ENCODE results near the gene VSX2.

The VSX2 gene

GRCh38 chr14:74238974-74239847, at the start of gene VSX2:
TSS of gene VSX2 (plus strand) at chr14:74239449. CDS start at chr14:74239562, 113 bp downstream.
- Mint-ChIP-seq H3K27me3 (peaks cover 76% of the 10 kb centered on the region), H3K4me3 (no peak within 1 kb of the TSS), H3K9me3 (no peaks in the 10 kb centered on the region), H3K36me3 (ENCODE audit: low read depth) (no peaks in the 10 kb centered on the region), H3K4me1 (ENCODE audit: low read depth) (peaks cover 24% of the 10 kb centered on the region), H3K27ac (no peak within 1 kb of the TSS)

- H3K27ac Mint-ChIP-seq, result no peak overlapping the region
- no peak overlapping the region for H3K4me3 Mint-ChIP-seq
- H3K27me3 Mint-ChIP-seq, result no peaks in the 10 kb centered on the region
- H3K4me1 Mint-ChIP-seq (ENCODE audit: low read depth), result no peaks in the 10 kb centered on the region
- peaks cover 11% of the 10 kb centered on the region for H3K36me3 Mint-ChIP-seq (ENCODE audit: low read depth)
- H3K9me3 Mint-ChIP-seq, result no peaks in the 10 kb centered on the region
Measured at GRCh38 chr14:74190927-74191575, 48.2 kb upstream of the VSX2 start.

- H3K4me1 Mint-ChIP-seq (ENCODE audit: low read depth), result peaks cover 3% of the 10 kb centered on the region
- H3K27ac Mint-ChIP-seq, result no peak overlapping the region
- H3K27me3 Mint-ChIP-seq, result no peaks in the 10 kb centered on the region
- H3K36me3 Mint-ChIP-seq (ENCODE audit: low read depth), result peaks cover 19% of the 10 kb centered on the region
- no peak overlapping the region for H3K4me3 Mint-ChIP-seq
- H3K9me3 Mint-ChIP-seq, result no peaks in the 10 kb centered on the region
Measured at GRCh38 chr14:74194506-74195274, 44.6 kb upstream of the VSX2 start.

- no peaks in the 10 kb centered on the region for H3K9me3 Mint-ChIP-seq
- peaks cover 20% of the 10 kb centered on the region for H3K36me3 Mint-ChIP-seq (ENCODE audit: low read depth)
- H3K27ac Mint-ChIP-seq, result no peak overlapping the region
- H3K27me3 Mint-ChIP-seq, result no peaks in the 10 kb centered on the region
- H3K4me1 Mint-ChIP-seq (ENCODE audit: low read depth), result peaks cover 3% of the 10 kb centered on the region
- no peak overlapping the region for H3K4me3 Mint-ChIP-seq
Measured at GRCh38 chr14:74195623-74196022, 43.6 kb upstream of the VSX2 start.

- peaks cover 13% of the 10 kb centered on the region for H3K36me3 Mint-ChIP-seq (ENCODE audit: low read depth)
- no peak overlapping the region for H3K4me3 Mint-ChIP-seq
- no peaks in the 10 kb centered on the region for H3K9me3 Mint-ChIP-seq
- H3K27ac Mint-ChIP-seq, result no peak overlapping the region
- peaks cover 3% of the 10 kb centered on the region for H3K4me1 Mint-ChIP-seq (ENCODE audit: low read depth)
- H3K27me3 Mint-ChIP-seq, result no peaks in the 10 kb centered on the region
Measured at GRCh38 chr14:74198441-74199234, 40.6 kb upstream of the VSX2 start.

GRCh38 chr14:74202113-74202512, 37.1 kb upstream of the VSX2 start:
- Mint-ChIP-seq H3K4me3 (no peak overlapping the region), H3K4me1 (ENCODE audit: low read depth) (peaks cover 3% of the 10 kb centered on the region), H3K27me3 (no peaks in the 10 kb centered on the region), H3K36me3 (ENCODE audit: low read depth) (peaks cover 13% of the 10 kb centered on the region), H3K9me3 (no peaks in the 10 kb centered on the region), H3K27ac (no peak overlapping the region)

- Mint-ChIP-seq H3K4me3 (no peak overlapping the region), H3K27me3 (no peaks in the 10 kb centered on the region), H3K27ac (no peak overlapping the region), H3K4me1 (ENCODE audit: low read depth) (peaks cover 3% of the 10 kb centered on the region), H3K36me3 (ENCODE audit: low read depth) (peaks cover 13% of the 10 kb centered on the region), H3K9me3 (no peaks in the 10 kb centered on the region)
Measured at GRCh38 chr14:74203639-74204038, 35.6 kb upstream of the VSX2 start.

GRCh38 chr14:74204491-74204890, 34.8 kb upstream of the VSX2 start:
- peaks cover 8% of the 10 kb centered on the region for H3K27me3 Mint-ChIP-seq
- no peak overlapping the region for H3K4me3 Mint-ChIP-seq
- H3K4me1 Mint-ChIP-seq (ENCODE audit: low read depth), result no peaks in the 10 kb centered on the region
- H3K36me3 Mint-ChIP-seq (ENCODE audit: low read depth), result peaks cover 5% of the 10 kb centered on the region
- no peaks in the 10 kb centered on the region for H3K9me3 Mint-ChIP-seq
- no peak overlapping the region for H3K27ac Mint-ChIP-seq

- Mint-ChIP-seq H3K27me3 (peaks cover 8% of the 10 kb centered on the region), H3K9me3 (no peaks in the 10 kb centered on the region), H3K36me3 (ENCODE audit: low read depth) (no peaks in the 10 kb centered on the region), H3K4me1 (ENCODE audit: low read depth) (no peaks in the 10 kb centered on the region), H3K27ac (no peak overlapping the region), H3K4me3 (no peak overlapping the region)
Measured at GRCh38 chr14:74205882-74206281, 33.4 kb upstream of the VSX2 start.

GRCh38 chr14:74207943-74208342, 31.3 kb upstream of the VSX2 start:
- H3K27me3 Mint-ChIP-seq, result peaks cover 8% of the 10 kb centered on the region
- H3K4me1 Mint-ChIP-seq (ENCODE audit: low read depth), result no peaks in the 10 kb centered on the region

GRCh38 chr14:74208642-74209041, 30.6 kb upstream of the VSX2 start:
- Mint-ChIP-seq H3K4me1 (ENCODE audit: low read depth) (no peaks in the 10 kb centered on the region), H3K27me3 (peaks cover 8% of the 10 kb centered on the region), H3K27ac (no peak overlapping the region), H3K36me3 (ENCODE audit: low read depth) (no peaks in the 10 kb centered on the region), H3K4me3 (no peak overlapping the region), H3K9me3 (no peaks in the 10 kb centered on the region)

More at GRCh38 chr14:74207943-74208342, 31.3 kb upstream of the VSX2 start:
- Mint-ChIP-seq H3K9me3 (no peaks in the 10 kb centered on the region), H3K27ac (no peak overlapping the region), H3K4me3 (no peak overlapping the region), H3K36me3 (ENCODE audit: low read depth) (no peaks in the 10 kb centered on the region)

GRCh38 chr14:74211945-74212580, 27.2 kb upstream of the VSX2 start:
- Mint-ChIP-seq H3K27me3 (peaks cover 16% of the 10 kb centered on the region), H3K4me3 (no peak overlapping the region), H3K36me3 (ENCODE audit: low read depth) (no peaks in the 10 kb centered on the region), H3K27ac (no peak overlapping the region), H3K4me1 (ENCODE audit: low read depth) (no peaks in the 10 kb centered on the region), H3K9me3 (no peaks in the 10 kb centered on the region)

GRCh38 chr14:74213907-74214803, 25.1 kb upstream of the VSX2 start:
- Mint-ChIP-seq H3K27ac (no peak overlapping the region), H3K9me3 (no peaks in the 10 kb centered on the region), H3K4me3 (no peak overlapping the region), H3K36me3 (ENCODE audit: low read depth) (no peaks in the 10 kb centered on the region), H3K27me3 (peaks cover 23% of the 10 kb centered on the region), H3K4me1 (ENCODE audit: low read depth) (no peaks in the 10 kb centered on the region)
